HCT116 (cell line): ENCODE results near the gene POU2F3. TPM values are rescaled to one million over a fixed set of nuclear protein-coding genes. Genes with fewer than 3 reads are reported as not detected.

Experiments
- ATAC-seq: fragments of 200-7000 bp; cut with Tn5 transposase; 2 replicates; pipeline ENCODE4 v1.9.1; 2020; ENCODE audit warnings: mild to moderate bottlenecking, moderate library complexity
- BruUV-seq: library from RNA; stranded (reverse); fragments of 400-500 nt; replicated peaks from 2 replicates; lab custom pipeline; 2021; lab: Mats Ljungman, UMichigan
- CTCF ChIA-PET: fragments of 300-600 bp; sonication (Branson Sonifier 250); formaldehyde crosslinking; loops from one replicate; lab custom pipeline; 2021; ENCODE audit warnings: antibody characterized with exemption; lab: Charles Lee
- POLR2A ChIA-PET: fragments of 300-600, 350-600 bp; sonication (Branson Sonifier 250); formaldehyde crosslinking; loops from one replicate; lab custom pipeline; 2021; ENCODE audit warnings: antibody characterized with exemption; lab: Charles Lee
- RAD21 ChIA-PET, 2 experiments: fragments of 300-600 bp; sonication (Branson Sonifier 250); formaldehyde crosslinking; loops; one replicate each; lab custom pipeline; 2023; ENCODE audit warnings: low total read pairs in 2 of 2; ENCODE audit not compliant: uncharacterized antibody in 2 of 2, unreplicated experiment in 2 of 2, low non-redundant PET in 1 of 2; lab: Charles Lee
- DNase-seq: peaks from one replicate; pipeline ENCODE4 v3.0.0-alpha.2; 2010; ENCODE audit warnings: low read depth, low spot score
- H2AFZ ChIP-seq: fragments of 200-600 bp; shearing (Covaris generic), sonication (generic); 2 replicates; pipeline ENCODE4 v1.6.1; 2017; ENCODE audit warnings: low read depth, mixed run types, mixed read lengths, antibody characterized with exemption, low read length; ENCODE audit not compliant: poor library complexity, severe bottlenecking
- H3K27ac ChIP-seq: 2 replicates; pipeline ENCODE4 v1.5.1; 2012; ENCODE audit warnings: low read depth, low read length
- H3K27me3 ChIP-seq: fragments of 200-600 bp; sonication (generic); 2 replicates; pipeline ENCODE4 v1.6.1; 2016; ENCODE audit warnings: mixed run types, low read length, mixed read lengths; ENCODE audit not compliant: insufficient read depth
- H3K36me3 ChIP-seq, 2 experiments: fragments of 200-500 bp in 1 of 2; fragments of 200-600 bp in 1 of 2; sonication (Bioruptor generic) in 1 of 2; sonication (generic) in 1 of 2; 2 replicates each; pipeline versions ENCODE4 v1.5.1 to v1.6.1; 2014 to 2016; ENCODE audit warnings: low read length in 2 of 2, inconsistent platforms in 1 of 2, mixed read lengths in 1 of 2, mixed run types in 1 of 2; ENCODE audit not compliant: insufficient read depth in 2 of 2, control insufficient read depth in 1 of 2
- H3K4me1 ChIP-seq, 2 experiments: fragments of 200-600 bp in 1 of 2; sonication (generic) in 1 of 2; 2 replicates each; pipeline versions ENCODE4 v1.5.1 to v1.6.1; 2012 to 2017; ENCODE audit warnings: low read length in 2 of 2, inconsistent platforms in 1 of 2, mild to moderate bottlenecking in 1 of 2, mixed read lengths in 1 of 2, mixed run types in 1 of 2, moderate library complexity in 1 of 2; ENCODE audit not compliant: insufficient read depth in 2 of 2, control insufficient read depth in 1 of 2
- H3K4me2 ChIP-seq: fragments of 200-600 bp; sonication (generic); 2 replicates; pipeline ENCODE4 v1.6.1; 2017; ENCODE audit warnings: mixed run types, low read length, mixed read lengths
- H3K4me3 ChIP-seq, 2 experiments: fragments of 200-600 bp in 1 of 2; sonication (generic) in 1 of 2; replicated peaks in 1 of 2; 2 replicates each; pipeline ENCODE4 v1.5.1; 2011 to 2016; ENCODE audit warnings: low read length in 2 of 2, control low read depth in 1 of 2, low read depth in 1 of 2, mild to moderate bottlenecking in 1 of 2, mixed read lengths in 1 of 2, mixed run types in 1 of 2
- H3K79me2 ChIP-seq: fragments of 200-600 bp; sonication (generic); 2 replicates; pipeline ENCODE4 v1.6.1; 2017; ENCODE audit warnings: mild to moderate bottlenecking, mixed run types, low read length, moderate library complexity, mixed read lengths; ENCODE audit not compliant: insufficient read depth
- H3K9ac ChIP-seq: fragments of 200-600 bp; sonication (generic); 2 replicates; pipeline ENCODE4 v1.6.1; 2016; ENCODE audit warnings: low read length, mixed read lengths
- H3K9me2 ChIP-seq: fragments of 200-600 bp; sonication (generic), shearing (Covaris generic); 2 replicates; pipeline ENCODE4 v1.6.1; 2017; ENCODE audit warnings: mixed run types, mild to moderate bottlenecking, moderate library complexity; ENCODE audit not compliant: insufficient read depth
- H3K9me3 ChIP-seq, 2 experiments: fragments of 200-500 bp in 1 of 2; fragments of 200-600 bp in 1 of 2; sonication (Bioruptor generic) in 1 of 2; sonication (generic) in 1 of 2; 2 replicates each; pipeline ENCODE4 v1.6.1; 2014 to 2017; ENCODE audit warnings: low read length in 2 of 2, mixed read lengths in 2 of 2, inconsistent platforms in 1 of 2, low read depth in 1 of 2, mild to moderate bottlenecking in 1 of 2, mixed run types in 1 of 2, moderate library complexity in 1 of 2; ENCODE audit not compliant: control insufficient read depth in 1 of 2, insufficient read depth in 1 of 2
- H4K20me1 ChIP-seq: fragments of 200-600 bp; sonication (generic), shearing (Covaris generic); 2 replicates; pipeline ENCODE4 v1.6.1; 2017; ENCODE audit warnings: mixed run types, mild to moderate bottlenecking, moderate library complexity; ENCODE audit not compliant: insufficient read depth
- ATF3 ChIP-seq: IDR thresholded peaks from 2 replicates; pipeline ENCODE4 v1.6.1; 2012
- CBX3 ChIP-seq: IDR thresholded peaks from 2 replicates; pipeline ENCODE4 v1.6.1; 2012; ENCODE audit warnings: low read depth
- CEBPB ChIP-seq: IDR thresholded peaks from 2 replicates; pipeline ENCODE4 v1.6.1; 2012; ENCODE audit warnings: low read depth
- EGR1 ChIP-seq: IDR thresholded peaks from 2 replicates; pipeline ENCODE4 v1.6.1; 2012; ENCODE audit warnings: low read depth
- ELF1 ChIP-seq: IDR thresholded peaks from 2 replicates; pipeline ENCODE4 v1.6.1; 2012; ENCODE audit warnings: low read depth, borderline replicate concordance
- EZH2 ChIP-seq: fragments of 200-600 bp; sonication (generic); IDR thresholded peaks from 2 replicates; pipeline ENCODE4 v1.6.1; 2017; ENCODE audit warnings: antibody characterized with exemption, mixed run types
- EZH2phosphoT487 ChIP-seq: fragments of 200-600 bp; IDR thresholded peaks from 2 replicates; pipeline ENCODE4 v1.6.1; 2018; ENCODE audit warnings: antibody characterized with exemption, borderline replicate concordance
- FOSL1 ChIP-seq: IDR thresholded peaks from 2 replicates; pipeline ENCODE4 v1.6.1; 2012; ENCODE audit warnings: low read depth
- JUND ChIP-seq: IDR thresholded peaks from 2 replicates; pipeline ENCODE4 v1.6.1; 2012
- POLR2A ChIP-seq: IDR thresholded peaks from 2 replicates; pipeline ENCODE4 v1.7.0; 2011; ENCODE audit warnings: borderline replicate concordance; ENCODE audit not compliant: insufficient read depth, insufficient read length; ENCODE audit errors: extremely low read depth
- RAD21 ChIP-seq: IDR thresholded peaks from 2 replicates; pipeline ENCODE4 v1.6.1; 2012; ENCODE audit warnings: low read depth, mild to moderate bottlenecking
- REST ChIP-seq: IDR thresholded peaks from 2 replicates; pipeline ENCODE4 v1.6.1; 2012; ENCODE audit warnings: low read depth
- SIN3A ChIP-seq: IDR thresholded peaks from 2 replicates; pipeline ENCODE4 v1.6.1; 2012; ENCODE audit warnings: low read depth
- SP1 ChIP-seq: IDR thresholded peaks from 2 replicates; pipeline ENCODE4 v1.6.1; 2012; ENCODE audit warnings: low read depth
- SRF ChIP-seq: IDR thresholded peaks from 2 replicates; pipeline ENCODE4 v1.6.1; 2012; ENCODE audit warnings: low read depth
- TCF7L2 ChIP-seq: IDR thresholded peaks from 2 replicates; pipeline ENCODE4 v1.7.0; 2011; ENCODE audit warnings: borderline replicate concordance, inconsistent platforms; ENCODE audit not compliant: insufficient read depth, insufficient read length; ENCODE audit errors: extremely low read depth
- YY1 ChIP-seq: IDR thresholded peaks from 2 replicates; pipeline ENCODE4 v1.6.1; 2011; ENCODE audit warnings: low read length, low read depth, moderate library complexity, mild to moderate bottlenecking; ENCODE audit not compliant: insufficient replicate concordance; ENCODE audit errors: extremely low read depth
- ZFX ChIP-seq: fragments of 450-650 bp; IDR thresholded peaks from 2 replicates; pipeline ENCODE4 v1.6.1; 2017
- ZNF274 ChIP-seq: fragments of 200-500 bp; sonication (Bioruptor generic); IDR thresholded peaks from 2 replicates; pipeline ENCODE4 v1.6.1; 2014; ENCODE audit warnings: mild to moderate bottlenecking, low read depth, low read length, inconsistent platforms
- intact Hi-C: fragments of 100-400 bp; cut with micrococcal nuclease; formaldehyde crosslinking; loops from 2 replicates; pipeline ENCODE4 v1.10.0; 2022
- total RNA-seq: library from RNA; stranded (reverse); gene quantifications from one replicate; pipeline ENCODE4 v1.2.1, GENCODE V29; 2021; ENCODE audit not compliant: unreplicated experiment
- TF ChIP-seq, protein P1 (sequence below): IDR thresholded peaks from 2 replicates; pipeline ENCODE4 v1.6.1; 2011; ENCODE audit warnings: mild to moderate bottlenecking, low read length, moderate library complexity; ENCODE audit not compliant: insufficient replicate concordance; ENCODE audit errors: extremely low read depth
- TF ChIP-seq, protein P2 (sequence below): IDR thresholded peaks from 2 replicates; pipeline ENCODE4 v1.6.1; 2012

POU2F3 gene
- total RNA-seq, 1 experiment from 2014 or later = 0.15 TPM

- Histone ChIP-seq H2AFZ (peak overlapping the region; percentile 55), H3K4me2 (peak overlapping the region; percentile 72), H3K4me1 (peaks cover 20 to 73% of the 10 kb centered on the region in 2 experiments), H3K9me2 (no peaks in the 10 kb centered on the region), H3K79me2 (no peaks in the 10 kb centered on the region), H3K36me3 (no peaks in the 10 kb centered on the region), H4K20me1 (no peaks in the 10 kb centered on the region), H3K4me3 (peak overlapping the region in 1 of 2 experiments; percentile 18; a peak in 1 of 4 replicates), H3K27ac (no peak overlapping the region; the same call in 1 of the 2 replicates), H3K27me3 (no peaks in the 10 kb centered on the region), H3K9ac (peak overlapping the region; percentile 41), H3K9me3 (no peaks in the 10 kb centered on the region)
- BruUV-seq = no TSS peak
- ChIA-PET CTCF (interaction anchor here (1.0 to 11.3 kb wide), 3 partner anchors 11 to 72 kb away, joined by 3 to 240 read pairs (median 7); partner anchors contain the start of gene POU2F3), POLR2A (interaction anchor here (0.6 to 0.8 kb wide), 2 partner anchors 22 to 70 kb away, joined by 3 read pairs; no protein-coding TSS in a partner anchor), RAD21 (no interaction called here)
- ATAC-seq (peak; percentile 77), DNase-seq (peak; percentile 70)
- intact Hi-C loops = no loop called here
- TF ChIP-seq ZFX (no peak), EZH2 (no peak), SP1 (peak; percentile 41; the same call in 1 of the 2 replicates), SRF (no peak), REST (no peak), ZNF274 (no peak), EZH2phosphoT487 (no peak), YY1 (no peak), POLR2A (no peak), ATF3 (no peak), TCF7L2 (no peak), CBX3 (peak; percentile 90; the same call in 1 of the 2 replicates), FOSL1 (peak; percentile 47), EGR1 (no peak), ELF1 (no peak), JUND (no peak; the same call in 1 of the 2 replicates), RAD21 (peak; percentile 44), SIN3A (no peak), CEBPB (no peak)
- TF ChIP-seq, protein P1, sequence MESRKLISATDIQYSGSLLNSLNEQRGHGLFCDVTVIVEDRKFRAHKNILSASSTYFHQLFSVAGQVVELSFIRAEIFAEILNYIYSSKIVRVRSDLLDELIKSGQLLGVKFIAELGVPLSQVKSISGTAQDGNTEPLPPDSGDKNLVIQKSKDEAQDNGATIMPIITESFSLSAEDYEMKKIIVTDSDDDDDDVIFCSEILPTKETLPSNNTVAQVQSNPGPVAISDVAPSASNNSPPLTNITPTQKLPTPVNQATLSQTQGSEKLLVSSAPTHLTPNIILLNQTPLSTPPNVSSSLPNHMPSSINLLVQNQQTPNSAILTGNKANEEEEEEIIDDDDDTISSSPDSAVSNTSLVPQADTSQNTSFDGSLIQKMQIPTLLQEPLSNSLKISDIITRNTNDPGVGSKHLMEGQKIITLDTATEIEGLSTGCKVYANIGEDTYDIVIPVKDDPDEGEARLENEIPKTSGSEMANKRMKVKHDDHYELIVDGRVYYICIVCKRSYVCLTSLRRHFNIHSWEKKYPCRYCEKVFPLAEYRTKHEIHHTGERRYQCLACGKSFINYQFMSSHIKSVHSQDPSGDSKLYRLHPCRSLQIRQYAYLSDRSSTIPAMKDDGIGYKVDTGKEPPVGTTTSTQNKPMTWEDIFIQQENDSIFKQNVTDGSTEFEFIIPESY = no peak
- TF ChIP-seq, protein P2, sequence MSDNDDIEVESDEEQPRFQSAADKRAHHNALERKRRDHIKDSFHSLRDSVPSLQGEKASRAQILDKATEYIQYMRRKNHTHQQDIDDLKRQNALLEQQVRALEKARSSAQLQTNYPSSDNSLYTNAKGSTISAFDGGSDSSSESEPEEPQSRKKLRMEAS = peak; percentile 64; the same call in 1 of the 2 replicates
Observed at GRCh38 chr11:120306519-120307242, 66.7 kb downstream of the POU2F3 start.
